CD4-positive, alpha-beta T cell treated with Interleukin-17A for 4 hours (primary cell): Measurements from ENCODE around the gene CADPS.

Experiments
- DNase-seq: peaks from one replicate; pipeline ENCODE4 v3.0.0-alpha.2; 2020; ENCODE audit warnings: mixed read lengths

Gene CADPS

DNA sequence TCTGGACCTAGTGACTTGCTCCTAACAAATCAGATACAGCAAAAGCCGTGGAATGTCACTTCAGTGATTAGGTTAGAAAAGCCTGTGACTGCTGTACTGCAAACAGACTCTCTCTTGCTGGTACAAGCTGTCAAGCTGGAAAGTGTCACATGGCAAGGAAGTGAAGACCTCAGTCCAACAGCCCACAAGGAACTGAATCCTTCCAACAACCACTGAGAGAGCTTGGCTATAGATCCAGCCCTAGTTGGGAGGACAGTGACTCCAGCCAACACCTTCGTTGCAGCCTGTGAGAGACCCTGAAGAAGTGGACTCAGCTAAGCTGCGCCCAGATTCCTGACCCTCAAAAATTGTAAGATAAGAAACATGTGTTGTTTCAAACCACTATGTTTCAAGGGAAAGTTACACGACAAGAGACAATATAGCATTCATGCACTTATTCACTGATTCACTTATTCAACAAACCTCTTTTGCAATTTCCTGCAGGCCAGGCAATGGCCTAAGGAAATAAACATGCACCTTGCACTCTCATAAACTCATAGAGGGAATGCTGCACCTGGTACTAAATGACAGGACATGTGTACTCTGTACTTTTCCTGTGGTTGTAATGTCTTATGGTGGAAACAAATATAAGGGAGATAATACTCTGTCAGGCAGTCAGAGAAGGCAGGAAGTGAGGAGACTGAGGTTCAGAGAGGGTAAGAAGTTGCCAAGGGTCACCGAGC is 142.9 kb downstream of the CADPS start:
- no peak for DNase-seq

DNA sequence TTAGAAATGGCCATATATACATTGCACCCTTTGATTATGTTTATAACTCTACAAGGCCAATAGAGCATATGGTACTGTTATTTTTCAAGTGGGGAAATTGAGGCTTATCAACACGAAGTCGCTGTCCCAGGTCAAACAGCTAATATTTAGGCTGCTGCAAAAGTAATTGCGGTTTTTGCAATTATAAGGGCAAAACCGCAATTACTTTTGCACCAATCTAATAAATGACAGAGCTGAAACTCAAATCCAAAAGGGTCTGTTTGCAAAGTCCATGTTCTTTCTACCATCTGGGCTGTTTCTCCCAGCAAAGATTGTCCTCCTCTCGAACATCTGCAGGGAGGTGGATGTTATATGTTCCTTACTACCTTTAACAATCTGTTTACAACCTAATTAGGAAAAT is 147.2 kb downstream of the CADPS start:
- DNase-seq: no peak

DNA sequence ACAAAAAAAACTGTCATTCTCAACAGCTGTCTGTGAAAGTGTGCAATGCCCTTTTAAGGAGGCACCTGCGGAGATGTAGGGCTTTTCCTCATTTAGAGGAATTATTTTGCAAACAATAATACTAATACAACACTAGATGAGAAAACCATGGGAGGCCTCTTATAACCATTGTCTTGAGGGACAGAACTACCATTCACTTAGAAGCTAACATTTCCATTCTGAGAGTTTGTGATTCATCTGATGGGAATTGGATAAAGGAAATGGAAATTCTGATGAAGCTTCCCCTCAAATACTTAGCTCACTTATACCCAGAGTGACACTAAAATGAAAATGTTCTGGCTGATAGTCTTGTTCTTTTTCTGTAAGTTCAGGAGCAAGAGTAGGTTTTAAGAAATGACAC is 147.7 kb downstream of the CADPS start:
- DNase-seq: no peak

DNA sequence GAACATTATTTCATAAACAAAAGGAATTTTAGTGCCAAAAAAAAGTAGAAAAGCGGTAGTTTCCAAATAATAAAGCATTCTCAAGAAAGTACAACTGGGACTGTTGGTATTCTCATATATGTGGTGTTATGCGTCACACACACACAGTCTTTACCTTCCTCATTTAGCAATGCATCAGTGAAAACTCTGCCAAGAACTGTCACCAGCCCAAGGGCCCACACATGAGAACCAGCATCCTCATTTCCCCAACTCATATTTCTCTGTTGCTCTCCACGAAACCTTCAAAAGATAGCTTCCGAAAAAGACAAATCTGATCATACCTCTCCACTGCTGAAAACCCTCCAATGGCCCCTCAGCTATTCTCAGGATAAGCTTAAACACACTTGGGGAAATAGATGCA is 150.7 kb downstream of the CADPS start:
- DNase-seq: no peak

DNA sequence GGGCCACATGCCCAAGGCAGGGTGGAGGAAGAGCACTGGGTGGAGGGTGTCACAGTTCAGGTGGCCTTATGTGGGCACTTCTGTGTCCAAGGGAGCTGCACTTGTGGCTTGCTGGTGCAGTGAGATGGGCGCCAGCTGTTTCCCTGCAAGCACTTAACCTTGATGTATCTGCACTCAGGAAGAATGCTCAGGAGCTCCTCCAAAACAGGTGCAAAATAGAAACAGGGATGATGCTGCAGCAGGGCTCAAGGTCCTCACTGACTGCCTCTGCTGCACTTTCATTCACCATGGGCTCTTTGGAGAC is 151.3 kb downstream of the CADPS start:
- DNase-seq: no peak

DNA sequence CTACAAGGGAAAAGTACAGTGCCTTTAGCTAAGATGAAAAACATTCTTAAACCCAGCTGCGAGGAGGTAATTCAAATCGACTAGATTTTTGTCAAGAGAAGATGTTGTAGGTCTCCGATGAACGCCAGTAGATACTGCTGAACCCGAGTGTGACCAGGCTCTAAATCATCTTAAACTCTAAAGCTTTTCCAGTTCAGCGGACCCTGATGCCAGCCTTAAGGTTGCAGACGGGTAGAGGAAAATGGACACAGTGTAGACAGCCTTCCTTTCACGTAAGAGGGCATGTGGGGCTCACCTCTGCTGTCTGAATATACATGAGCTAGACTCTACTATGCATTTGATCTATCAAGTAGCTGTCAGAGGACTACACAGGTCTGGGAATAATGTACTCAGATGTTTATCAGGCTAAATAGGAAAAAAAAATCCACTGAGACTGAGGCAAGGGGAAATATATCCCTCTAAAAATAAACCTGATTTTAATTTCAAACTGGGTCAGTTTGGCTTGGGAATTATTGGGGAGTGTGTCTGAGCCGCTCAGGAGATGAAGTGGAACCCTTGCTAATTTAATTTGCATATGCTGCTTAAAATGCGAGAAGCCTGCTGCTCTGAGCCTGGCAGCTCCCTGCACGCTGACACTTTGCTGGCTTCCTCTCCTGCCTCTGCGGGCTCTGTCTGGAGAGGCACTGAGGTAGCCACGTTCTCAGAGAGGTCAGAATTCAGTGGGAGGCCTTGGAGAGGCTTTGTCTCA is 151.9 kb downstream of the CADPS start:
- no peak for DNase-seq

DNA sequence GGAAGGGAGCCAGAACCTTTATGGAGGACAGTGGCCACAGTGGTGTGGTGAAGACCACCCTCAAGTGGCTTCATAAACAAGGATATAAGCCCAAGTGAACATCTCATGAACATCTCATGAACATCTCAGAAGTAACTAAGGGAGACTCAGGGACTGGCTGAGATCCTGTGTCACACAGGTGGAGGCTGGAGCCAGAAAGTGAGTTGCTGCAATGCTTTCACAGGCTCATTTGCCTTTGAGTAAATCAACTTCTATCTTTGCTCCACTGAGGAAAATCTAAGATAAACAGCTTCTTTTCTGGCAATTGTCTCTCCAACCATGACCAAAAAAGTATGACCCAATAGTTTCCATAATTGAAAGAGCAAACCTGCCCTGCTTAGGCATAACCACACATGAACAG is 152.9 kb downstream of the CADPS start:
- DNase-seq: no peak

DNA sequence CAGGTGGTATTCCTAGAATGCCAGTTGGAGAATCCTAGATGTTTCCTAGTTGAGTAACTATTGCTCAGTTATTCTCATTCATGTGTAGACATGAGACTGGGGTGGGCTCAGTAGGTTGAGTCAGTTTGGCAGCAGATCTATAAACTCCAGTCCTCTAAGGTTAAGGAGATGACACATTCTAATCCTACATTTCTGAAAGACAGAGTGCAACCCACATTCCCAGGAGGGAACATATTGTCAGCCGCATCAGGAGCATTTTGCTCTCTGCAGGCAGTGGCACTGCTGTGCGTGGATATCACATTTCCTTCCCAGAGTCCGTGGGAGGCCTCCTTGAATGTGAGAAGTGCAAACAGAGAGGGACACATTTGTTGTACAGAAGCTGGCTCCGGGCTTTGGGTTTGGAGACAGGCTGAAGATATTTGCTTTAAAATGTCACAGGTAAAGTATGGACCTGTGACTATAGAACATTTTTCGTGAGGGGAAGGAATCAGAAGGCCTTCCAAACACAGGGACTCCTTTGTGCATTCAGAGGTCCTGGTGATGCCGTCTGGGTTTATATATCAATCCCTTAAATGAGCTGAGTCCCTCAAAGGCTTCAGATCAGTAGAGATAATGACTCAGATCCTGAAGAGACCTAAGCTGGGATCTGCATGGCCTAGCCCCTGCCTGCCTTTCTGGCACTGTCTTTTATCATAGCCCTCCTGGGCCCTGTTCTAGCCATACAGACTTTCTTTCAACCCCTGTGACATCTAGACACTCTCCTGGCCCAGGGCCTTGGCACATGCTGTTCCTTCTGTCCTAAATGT is 156.5 kb downstream of the CADPS start:
- DNase-seq: no peak

DNA sequence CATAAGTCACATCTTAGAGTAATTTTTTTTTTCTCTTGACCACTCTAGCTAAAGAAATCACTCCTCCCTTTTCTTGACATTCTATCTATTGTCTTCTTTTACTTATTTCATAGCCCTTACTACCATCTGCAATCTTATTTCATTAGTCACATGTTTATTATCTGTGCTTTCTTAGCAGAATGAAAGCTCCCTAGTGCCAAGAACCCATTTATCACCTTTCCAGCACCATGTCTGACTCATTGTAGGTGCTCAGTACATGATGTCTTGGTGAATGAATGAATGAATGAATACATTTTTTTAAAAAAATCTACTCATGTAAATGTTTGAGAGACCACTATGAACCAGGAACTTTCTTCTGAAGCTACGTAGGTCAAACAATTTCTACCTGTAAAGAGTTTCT is 157.2 kb downstream of the CADPS start:
- no peak for DNase-seq

DNA sequence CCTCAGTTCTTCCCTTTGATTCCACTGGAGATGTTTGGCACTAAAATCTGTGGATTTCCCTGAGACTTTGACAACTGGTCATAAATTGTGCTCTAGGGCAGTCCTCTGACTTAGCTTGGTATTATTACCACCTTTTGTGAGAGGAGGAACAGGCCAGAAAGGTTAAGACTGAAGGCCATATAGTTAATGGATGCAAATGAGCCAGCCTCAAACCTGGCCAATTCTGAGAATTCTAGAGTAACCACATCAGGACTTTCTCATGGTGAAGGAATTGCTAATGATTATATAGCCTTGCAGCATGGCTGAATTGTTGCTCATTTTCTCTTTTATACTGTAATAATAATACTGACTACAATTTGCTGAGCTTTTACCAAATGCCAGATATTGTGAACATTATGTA is 162.5 kb downstream of the CADPS start:
- DNase-seq: no peak

DNA sequence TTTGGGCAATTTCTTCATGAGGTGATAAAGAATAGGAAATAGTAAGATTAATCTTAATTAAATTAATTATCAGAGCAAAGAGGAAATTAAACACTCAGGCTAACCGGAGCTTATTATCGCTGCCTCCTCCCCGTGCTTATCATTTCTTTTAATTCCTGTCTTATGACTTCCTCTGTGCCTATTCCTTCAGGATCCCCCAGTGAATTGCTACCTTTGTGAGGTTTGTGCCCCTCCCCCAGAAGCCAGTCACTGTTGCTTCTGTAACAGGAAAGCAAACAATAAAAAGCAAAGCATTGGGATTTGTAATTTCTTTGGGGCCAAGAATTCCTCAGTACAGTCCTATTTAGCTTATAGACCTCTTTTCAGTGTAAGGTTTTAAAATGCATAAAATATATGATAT is 164.5 kb downstream of the CADPS start:
- no peak for DNase-seq

DNA sequence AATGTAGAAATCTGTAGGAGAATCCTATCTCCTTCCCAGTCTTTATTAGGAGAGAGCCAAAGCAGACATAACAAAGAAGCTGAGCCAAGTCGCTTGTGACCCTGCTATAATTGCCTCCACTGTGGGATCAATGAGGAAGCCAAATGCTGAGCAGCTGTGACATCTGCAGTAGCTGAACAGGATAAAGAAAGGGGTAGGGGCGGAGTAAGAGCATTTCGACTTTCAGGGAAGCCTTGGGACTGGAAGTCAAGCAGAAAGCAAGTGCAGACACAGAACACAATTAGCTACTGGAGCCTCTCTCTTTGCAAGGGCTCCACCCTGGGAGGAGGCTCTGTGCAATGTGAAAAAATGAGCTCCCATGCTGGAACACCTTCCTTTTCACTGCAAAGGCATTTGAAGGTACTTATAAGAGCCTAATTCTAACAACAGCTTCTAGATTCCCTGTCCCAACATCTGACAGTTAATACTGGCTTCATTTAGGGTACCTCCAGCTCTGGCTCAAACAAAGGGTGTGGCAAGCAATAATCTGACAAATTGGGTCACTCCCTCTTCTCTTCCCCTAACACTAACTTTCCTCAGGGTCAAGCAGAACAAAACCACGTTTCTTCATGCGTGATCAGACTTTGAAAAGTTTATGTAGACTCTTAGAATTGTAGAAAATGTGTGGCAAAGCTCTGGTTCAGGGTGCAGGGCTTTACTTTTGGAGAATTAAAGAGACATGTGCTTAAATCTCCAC is 166.4 kb downstream of the CADPS start:
- no peak for DNase-seq

DNA sequence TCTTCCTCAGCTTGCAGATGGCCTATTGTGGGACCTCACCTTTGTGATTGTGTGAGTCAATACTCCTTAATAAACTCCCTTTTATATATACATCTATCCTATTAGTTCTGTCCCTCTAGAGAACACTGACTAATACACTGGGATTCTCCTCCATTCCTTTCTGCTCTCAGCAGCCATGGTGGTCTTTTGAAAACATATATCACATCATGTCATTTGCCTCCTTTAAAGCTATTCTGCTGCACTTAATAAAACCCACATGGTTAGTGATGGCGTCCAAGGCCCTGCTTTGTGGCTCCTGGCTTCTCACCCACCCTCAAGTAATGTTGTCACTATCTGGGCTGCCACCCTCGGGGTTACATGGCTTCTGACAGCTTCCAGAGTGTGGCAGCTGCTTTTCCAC is 169.5 kb downstream of the CADPS start:
- no peak for DNase-seq

DNA sequence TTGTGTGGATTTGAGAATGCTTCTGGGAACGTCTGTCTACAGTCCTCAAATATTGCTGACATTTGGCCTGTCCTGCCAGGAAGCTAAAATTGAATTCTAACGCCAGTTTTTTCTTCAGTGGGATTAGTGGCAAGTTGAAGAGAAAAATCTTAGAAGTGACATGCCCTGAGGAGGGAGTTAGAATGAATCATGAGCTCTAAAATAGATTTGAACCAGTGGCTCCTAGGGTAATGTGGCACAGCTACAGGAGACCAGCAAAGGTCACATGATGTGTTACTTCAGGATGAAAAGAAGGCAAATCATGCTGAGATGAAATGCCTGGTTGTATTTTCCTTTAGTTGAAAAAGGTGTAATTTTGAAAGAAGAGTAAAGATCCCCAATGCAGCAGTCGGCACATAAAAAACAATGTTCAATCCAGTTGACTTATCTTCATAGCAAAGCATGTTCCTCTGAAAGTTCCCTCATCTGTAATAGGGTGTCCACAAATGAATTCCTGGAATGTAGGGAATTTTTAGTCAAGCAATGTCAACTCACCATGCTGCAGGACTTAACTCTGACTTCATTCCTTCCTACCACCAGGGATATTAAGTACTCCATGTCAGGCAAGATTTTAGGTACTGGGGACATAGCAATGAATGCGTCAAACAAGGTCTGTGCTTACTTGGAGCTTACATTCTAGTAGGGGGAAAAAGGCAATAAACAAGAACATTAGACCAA is 171.6 kb downstream of the CADPS start:
- no peak for DNase-seq

DNA sequence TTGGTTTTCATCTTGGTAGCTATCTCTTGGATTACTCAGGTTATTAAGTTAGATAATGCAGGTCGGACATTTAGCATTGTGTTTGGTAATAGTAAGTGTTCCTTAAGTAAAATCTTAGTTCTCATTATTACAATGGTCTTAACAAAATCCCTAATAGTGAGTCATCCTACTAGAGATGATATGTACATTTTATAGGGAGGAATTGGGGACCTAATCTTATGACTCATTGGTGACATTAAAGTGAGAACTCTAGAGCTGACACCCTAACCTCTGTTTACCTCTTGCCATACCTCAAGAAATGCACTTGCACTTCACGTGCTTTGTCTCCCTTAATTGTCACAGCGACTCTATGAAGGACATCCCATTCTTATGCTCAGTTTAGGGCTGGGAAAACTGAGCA is 174.9 kb downstream of the CADPS start:
- DNase-seq: no peak

DNA sequence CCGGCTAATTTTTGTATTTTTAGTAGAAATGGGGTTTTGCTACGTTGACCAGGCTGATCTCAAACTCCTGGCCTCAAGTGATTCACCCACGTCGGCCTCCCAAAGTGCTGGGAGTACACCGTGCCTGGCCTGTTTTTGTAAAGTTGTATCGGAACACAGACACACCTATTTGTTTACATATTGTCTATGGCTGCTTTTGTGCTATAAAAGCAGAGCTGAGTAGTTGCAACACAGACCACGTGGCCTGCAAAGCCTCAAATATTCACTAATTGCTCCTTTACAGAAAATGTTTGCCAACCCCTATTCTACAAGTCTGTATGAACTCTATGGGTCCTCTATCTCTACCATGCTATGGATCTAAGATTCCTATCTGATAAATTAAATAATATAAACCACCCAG is 175.5 kb downstream of the CADPS start:
- no peak for DNase-seq

DNA sequence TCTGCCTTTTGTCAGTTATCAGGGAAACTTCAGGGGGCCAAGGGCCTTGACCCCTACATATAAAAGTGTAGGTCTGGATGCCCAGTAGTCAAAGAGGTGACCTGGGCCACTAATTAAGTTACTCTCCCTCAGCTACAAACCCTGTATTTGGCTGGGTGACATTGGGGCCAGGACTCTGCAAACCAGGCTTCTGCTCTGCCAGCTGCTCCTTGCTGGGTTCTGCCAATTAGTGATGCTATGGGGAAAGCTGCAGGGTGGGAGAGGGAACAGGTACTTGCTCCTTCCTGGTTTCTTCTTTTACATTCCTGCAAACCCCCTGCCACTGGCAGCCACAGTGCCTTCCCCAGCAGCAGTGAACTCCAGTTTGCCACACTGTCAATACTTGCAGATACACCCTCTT is 179.2 kb downstream of the CADPS start:
- no peak for DNase-seq

DNA sequence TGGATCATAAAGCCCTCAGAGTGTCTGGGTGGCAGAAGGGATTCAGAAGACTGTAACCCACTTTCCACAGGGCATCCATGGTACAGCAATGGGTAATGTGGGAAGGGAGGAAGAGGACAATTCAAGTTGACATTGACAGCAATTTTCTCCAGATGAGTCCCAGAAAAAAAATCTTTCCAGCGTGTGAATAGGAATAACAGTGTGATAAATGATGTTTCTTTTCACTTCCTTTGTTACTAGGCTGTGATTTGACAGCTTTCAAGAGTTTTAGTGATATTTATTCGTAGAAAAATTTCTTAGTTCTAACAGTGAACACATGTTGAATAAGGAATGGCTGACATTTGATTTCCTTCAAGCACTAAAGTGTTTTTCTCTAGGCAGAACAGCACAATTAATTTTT is 186.4 kb downstream of the CADPS start:
- DNase-seq: no peak

DNA sequence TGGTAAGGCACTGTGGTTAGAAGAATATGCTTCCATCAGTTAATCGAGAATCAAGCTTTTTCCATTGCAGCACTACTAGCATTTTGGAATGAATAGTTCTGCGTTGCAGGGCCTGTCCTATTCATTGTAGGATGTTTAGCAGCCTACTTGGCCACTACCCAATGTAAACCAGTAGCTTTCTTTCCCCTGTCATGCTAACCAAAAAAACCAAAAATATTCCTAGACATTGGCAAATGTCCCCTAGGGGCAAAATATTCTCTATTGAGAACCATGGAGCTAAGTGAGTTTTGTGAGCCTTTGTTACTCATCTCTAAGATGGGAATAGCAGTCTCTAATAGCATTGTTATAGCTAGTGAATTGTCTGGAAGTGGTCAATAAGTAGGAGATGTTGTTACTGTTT is 187.2 kb downstream of the CADPS start:
- DNase-seq: no peak

DNA sequence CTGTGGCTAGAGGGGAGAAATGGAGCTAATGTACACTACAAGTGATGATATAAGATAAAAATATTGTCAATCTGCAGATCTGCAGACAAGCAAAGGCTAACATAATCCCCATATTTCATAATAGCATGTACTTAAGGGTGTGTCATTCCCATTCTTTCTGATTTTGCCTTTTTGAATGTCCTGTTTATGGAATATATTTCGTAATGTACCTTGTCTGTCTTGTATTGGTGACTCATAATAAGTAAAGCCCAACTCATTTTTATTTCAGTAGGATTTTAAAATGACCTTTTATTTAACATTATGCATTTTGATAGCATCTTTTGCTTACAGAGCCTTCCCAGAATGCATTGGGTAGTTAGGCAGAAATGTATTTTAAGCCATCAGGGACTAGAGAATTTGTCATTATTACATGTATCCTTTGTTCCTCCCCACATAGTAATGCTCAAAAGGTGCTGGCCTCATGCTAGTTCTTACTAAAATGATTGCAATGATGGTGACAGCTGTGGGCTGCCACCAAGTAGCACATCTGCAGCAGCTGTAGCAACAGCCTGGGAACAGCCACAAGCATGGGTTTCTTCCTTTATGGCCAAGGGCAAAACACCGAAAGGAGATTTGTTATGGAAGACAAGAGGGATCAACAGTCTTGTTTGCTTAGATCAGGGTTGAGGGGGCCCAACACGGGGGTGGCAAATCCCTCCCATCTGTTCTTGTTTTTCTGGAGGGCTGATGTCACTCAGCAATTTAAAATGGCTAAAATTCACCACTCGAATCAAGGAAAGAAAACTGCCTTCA is 188.5 kb downstream of the CADPS start:
- DNase-seq: no peak

DNA sequence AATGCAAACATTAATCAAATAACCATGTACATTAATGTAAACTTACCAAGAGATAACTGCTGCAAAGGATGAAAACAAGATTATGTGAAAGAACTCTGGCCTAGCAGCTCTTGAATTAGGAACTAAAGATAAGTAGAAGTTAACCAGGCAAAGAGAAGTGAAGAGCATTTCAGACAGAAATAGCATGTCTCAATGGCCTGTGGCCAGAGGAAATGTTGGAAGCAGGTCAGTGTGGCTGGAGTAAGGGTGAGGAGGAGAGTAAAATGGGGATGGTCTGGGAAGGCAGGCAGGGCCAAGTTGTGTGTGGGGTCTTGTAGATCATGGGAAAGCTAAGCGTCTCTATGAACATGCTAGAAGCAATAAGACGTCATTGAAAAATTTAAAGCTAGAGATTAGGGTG is 192.4 kb downstream of the CADPS start:
- no peak for DNase-seq

DNA sequence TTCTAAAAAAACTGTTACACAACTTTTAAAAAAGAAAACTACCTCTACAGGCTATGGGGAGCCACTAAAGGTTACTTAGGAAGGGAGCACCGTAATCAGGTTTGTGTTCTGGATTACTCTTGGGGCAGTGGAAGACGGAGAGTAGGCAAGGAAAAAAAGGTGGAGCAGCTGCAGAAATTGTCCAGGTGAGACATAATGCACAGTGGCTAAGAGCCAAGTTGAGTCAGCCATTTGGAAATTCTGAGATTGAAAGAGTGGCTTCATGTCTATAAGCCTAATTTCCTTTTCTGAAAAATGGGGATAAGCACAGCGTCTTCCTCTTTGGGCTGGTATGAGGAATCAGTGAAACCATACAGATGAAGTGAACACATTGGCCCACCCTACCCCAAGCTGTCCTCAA is 195.2 kb downstream of the CADPS start:
- no peak for DNase-seq
